HG03460 (cell line): ENCODE measurements around the gene INAVA.
"Not testable (repeated sequence)": the region's sequence is repeated elsewhere in the genome, so short reads cannot be mapped to it uniquely, and the experiment has no call there.

Experiments used
- ATAC-seq: cut with Tn5 transposase; IDR thresholded peaks from one replicate; pipeline ENCODE4 v1.9.1; 2021; ENCODE audit not compliant: unreplicated experiment

The INAVA gene

DNA sequence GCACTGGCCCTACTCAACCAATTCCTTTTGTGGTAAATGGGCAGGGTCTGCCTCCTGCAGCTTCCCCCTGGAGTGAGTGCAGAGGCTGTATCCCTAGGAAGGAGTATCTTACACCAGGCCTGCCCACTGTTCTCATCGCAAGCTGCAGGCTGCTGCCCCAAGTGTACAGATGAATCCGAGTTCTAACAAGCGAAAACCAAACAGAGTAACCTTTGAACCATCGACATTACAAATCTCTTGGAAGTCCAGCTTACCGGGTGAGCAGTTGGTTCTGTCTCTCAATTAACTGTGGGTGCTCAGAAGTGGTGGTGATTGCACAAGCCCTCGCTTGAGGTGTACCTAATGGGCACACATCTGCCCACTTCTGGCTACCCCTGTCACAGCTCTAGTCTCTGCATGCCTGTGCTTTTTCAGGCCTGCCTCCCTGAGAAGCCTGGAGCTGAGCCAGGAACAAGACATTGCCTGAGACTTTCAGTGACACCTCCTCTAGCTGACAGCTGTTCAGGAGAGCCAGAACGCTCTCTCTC, 22.7 kb downstream of the INAVA start:
- ATAC-seq: no peak

DNA sequence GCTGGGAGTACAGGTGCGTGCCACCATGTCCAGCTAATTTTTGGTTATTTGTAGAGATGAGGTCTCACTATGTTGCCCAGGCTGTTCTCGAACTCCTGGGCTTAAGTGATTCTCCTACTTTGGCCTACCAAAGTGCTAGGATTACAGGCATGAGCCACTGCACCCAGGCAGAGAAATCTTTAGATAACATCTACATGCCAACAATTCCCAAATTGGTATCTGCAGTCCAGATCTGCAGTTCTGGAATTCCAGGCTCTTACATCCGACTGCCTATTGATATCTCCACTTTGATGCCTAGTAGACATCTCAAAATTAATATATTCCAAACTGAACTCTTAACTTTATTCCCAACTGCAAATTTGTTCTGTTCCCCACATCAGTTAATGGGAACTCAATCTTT, 23.3 kb downstream of the INAVA start:
- ATAC-seq: no peak

DNA sequence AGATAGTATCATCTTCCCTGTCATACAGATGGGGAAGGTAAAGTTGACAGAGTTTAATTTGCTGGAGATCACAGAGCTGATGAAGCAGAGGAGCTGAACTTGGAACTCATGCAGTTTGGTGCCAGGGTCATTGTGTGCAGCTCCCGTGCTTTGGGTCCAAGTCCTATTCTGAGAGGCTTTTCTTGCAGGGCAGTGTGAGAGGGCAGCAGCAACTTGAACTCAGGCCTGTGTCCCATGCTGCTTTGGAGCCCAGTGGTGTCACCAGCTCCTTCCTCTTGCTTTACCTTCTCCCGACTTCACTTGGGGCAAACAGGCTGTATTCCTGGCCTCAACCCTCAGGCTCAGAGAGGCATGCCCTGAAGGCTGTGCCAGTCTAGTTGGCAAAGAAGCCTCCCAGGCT, 24.7 kb downstream of the INAVA start:
- no peak for ATAC-seq

DNA sequence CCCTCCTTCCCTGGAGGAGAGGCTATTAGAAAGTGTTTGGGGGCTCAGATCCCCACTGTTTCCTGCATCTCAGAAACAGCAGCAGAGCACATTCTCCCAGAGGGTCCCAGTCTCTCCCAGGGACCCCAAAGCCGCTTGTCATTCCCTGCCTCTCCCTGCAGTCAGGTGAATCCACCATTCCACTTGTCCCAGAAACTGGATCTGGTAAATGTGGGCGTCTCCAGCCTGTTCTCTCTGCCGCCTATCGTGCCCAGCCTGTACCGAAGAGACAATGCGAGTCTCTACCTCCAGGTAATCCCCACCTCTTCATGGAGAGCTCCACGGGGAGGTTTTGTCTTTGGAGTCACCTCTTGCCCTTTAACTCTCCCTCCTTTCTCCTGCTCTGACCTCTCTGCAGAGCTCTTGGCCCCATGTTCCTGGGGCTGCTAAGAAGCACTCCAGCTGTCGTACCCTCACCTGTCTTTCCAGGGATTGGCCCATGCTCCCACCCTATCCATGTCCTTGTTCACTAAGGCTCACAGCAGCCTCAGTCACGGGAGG, 26.9 kb downstream of the INAVA start:
- no peak for ATAC-seq

DNA sequence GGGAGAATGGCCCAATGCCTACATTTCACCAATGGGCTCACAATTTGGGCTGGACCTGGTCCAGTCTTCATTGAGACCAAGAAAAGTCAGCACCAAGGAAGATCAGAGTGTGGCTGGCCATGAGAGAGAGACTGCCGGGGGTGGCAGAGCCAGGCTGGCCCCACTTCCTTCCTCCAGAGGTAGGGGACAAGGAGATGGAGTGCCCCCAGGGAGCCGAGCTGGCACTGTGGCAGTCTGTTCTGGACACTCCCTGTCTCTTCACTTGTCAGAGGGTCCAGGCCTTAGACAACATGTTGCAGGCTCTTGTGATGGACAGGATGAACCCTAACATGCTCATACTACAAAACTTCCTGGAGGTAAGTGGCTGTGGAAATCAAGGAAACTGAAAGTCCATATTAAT, 27.7 kb downstream of the INAVA start:
- no peak for ATAC-seq

DNA sequence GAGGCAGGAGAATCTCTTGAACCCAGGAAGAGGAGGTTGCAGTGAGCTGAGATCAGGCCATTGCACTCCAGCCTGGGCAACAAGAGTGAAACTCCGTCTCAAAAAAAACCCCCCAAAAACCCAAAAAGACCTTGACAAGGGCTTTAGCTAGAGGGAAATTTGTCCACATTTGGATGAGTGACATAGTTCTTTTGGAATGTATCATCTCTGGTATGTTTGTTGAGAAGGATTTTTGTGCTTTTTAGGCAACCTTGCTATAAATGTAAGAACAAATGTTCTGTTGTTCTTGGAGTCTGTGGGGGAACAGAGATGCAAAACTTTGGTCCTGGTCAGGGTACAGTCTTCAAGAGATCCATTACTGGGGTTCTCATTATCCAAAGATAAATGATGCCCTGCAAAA, 28.9 kb downstream of the INAVA start:
- no peak for ATAC-seq

DNA sequence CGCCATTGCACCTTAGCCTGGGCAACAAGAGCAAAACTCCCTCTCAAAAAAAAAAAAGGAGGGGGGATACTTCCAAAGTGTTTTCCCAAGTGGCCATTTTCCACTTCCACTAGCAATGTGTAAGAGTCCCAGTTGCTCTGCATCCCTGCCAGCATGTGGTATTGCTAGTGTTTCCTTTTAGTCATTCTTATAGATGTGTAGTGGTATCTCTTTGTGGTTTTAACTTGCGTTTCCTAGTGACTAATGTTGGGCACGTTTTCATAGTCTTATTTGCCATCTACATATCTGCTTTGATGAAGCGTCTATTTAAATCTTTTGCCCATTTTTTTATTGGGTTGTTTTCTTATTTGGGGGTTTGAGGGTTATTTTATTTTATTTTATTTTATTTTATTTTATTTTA, 31.1 kb downstream of the INAVA start:
- ATAC-seq: no peak

DNA sequence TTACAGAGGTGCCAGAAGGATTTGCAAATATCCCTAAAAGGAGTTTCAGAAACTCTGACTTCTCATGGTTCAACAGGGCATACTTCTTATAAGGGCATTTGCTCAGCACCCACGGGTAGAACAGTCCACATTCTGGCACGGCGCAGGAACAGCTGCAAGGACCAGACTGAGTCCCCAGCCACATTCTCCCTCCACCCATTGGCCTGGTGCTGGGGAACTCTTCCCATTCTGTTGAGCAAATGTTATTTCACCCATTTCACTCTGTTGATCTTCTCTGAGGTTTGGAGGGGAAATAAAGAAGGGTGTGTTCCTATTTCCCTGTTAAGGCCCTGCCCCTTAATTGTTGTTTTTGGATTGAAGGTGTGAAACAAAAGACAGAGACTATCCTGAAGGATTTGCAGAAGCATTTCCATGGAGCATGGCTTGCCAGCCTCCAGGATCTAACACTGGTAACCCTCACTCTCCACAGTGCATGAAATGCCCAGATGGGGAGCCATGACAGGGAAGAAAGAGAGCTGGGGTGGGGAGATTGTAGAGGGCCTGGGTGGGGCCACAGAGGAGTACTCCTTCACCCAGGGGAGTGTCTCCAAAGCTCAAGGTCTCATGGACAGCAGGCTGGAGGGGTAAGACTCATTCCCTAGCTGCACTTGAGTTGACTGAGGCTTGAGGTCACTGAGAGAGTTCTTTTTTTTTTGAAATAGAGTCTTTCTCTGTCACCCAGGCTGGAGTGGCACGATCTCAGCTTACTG, 35.0 kb downstream of the INAVA start:
- ATAC-seq: no peak

DNA sequence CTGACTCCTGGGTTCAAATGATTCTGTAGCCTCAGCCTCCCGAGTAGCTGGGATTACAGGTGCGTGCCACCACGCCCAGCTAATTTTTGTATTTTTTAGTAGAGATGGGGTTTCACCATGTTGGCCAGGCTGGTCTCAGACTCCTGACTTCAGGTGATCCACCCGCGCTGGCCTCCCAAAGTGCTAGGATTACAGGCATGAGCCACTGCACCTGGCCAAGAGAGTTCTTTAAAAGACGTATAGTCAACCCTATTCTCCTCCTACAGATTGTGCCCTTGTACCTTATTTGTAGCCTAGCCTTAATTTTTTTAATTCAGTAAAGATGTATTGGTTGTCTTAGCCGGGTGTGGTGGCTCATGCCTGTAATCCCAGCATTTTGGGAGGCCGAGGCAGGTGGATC, 35.6 kb downstream of the INAVA start:
- not testable (repeated sequence) for ATAC-seq

DNA sequence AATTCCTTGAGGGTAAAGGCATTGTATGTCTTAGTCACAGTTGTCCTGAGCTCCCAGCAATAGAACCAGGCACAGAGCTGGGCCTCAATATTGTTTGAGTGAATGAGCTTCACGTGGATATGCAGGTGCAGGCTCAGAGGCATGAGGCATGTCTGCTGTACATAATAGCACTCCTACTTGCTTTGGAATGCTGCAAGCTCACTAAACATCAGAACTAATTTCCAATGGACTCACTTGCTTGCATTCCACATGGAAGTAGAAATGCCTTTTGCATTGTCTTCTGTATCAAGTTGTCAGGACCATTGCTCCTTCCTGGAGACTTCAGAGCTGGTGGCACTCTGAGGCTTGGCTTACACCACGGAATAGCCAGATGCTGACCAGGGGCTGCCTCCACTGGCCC, 37.1 kb downstream of the INAVA start:
- ATAC-seq: no peak

DNA sequence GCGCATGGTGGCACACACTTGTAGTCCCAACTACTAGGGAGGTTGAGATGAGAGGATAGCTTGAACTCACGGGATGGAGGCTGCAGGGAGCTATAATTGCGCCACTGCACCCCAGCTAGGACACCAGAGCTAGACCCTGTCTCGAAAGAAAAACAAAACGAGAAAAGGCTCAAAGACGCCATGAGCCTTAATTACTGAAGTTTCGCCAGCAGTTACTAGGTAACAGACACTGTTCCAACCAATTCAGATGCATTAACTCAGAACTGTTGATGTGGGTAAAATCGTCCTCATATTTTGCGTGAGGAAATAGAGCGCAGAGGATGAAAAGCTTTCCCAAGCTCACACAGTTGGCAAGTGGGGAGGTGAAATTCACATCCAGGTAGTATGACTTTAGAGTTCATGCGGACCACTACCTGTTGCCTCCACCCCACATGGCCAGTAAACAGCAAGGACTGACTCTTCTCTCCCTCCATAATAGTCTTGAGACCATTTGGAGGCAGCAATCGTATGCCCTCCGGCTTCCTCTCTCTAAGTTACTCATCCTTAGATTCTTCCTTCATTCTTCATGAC, 40.1 kb downstream of the INAVA start:
- no peak for ATAC-seq

DNA sequence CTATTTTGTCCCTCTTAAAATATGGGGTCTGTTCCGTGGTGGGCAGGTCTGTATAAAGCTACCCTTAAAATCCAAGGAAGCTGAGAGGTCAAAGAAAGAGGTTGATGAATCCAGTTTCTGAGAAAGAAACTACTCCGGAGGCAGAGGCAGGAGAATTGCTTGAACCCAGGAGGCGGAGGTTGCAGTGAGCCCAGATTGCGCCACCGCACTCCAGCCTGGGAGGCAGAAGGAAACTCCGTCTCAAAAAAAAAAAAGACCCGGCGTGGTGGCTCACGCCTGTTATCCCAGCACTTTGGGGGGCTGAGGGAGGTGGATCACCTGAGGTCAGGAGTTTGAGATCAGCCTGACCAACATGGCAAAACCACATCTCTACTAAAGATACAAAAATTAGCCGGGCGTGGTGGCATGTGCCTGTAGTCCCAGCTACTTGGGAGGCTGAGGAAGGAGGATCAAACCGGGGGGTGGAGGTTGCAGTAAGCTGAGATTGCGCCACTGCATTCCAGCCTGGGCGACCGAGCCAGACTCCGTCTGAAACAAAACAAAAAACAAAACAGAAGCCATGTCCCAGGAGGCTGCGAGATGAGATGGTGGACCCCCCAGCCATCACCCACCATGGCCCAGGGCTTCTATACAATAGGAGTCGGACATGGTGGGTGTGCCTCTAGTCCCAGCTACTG, 40.7 kb downstream of the INAVA start:
- ATAC-seq: not testable (repeated sequence)

DNA sequence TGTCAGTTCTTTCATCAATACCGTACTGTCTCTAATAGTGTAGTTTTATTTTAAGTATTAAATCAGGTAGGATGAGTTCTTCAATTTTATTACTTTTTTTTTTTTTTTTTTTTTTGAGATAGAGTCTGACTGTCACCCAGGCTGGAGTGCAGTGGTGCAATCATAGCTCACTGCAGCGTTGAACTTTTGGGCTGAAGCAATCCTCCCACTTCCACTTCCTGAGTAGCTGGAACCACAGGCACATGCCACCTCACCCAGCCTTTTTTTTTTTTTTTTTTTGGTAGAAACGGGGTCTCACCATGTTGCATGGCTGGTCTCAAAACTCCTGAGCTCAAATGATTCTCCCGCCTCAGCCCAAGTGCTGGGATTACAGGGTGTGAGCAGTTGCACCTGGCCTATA, 44.3 kb downstream of the INAVA start:
- ATAC-seq: no peak

DNA sequence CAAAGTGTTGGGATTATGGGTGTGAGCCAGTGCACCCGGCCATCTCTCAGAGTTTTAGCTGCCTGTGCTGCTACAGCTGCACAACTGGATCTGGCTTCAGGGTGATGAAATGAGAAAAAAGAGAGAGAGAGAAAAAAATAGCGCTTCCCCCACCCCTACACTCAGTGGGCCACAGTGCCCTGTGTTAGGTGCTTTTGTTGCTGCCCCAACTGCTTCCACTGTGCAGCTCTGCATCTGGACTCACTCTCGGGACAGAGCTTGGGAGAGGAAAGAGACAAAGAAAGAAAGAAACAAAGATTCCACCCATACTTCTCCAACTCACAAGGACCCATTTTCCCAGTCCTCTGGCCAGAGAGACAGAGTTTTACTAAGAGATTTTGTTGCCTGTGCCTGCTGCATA, 50.4 kb downstream of the INAVA start:
- no peak for ATAC-seq

DNA sequence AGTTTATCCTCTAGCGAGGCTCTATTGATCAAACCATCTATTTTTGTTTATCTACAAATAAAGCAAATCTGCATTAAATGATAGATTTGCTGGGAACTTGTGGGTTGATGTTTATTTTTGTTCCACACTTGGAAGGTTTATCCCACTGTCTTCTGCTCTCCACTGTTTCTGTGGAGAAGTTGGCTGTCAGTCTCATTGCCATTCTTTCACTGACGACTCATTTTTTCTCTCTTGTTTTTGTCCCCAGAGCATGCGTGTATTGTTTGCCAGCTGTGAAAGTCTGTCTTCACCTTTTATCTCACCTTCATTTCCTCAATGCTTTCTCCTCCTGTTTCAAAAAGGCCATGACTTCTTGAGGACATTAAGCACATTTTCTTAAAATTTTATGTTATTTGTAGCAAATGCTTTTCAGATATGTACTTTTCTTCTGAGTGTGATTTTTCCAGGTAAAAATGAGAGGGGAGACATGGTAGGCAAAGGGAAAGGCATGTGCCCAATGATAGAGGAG, 52.4 kb downstream of the INAVA start:
- no peak for ATAC-seq

DNA sequence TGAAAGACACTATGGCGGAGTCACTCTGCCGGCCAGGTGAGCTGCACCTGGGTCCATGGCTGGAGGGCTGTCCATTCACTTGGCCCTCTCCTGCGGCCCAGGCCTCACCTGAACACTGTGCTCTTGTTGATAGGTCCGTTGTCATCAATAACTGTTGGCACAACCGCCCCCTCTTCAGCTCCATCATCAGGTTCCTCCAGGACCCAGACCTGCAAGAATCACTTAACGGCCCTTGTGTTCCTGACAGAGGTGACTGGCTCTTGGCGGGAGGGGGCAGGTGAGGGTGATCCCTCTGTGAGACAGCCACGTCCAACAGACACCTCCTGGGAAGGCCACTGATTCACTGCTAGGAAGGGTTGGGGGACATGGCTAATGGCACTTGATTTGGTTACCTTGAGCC, 54.9 kb downstream of the INAVA start:
- no peak for ATAC-seq

DNA sequence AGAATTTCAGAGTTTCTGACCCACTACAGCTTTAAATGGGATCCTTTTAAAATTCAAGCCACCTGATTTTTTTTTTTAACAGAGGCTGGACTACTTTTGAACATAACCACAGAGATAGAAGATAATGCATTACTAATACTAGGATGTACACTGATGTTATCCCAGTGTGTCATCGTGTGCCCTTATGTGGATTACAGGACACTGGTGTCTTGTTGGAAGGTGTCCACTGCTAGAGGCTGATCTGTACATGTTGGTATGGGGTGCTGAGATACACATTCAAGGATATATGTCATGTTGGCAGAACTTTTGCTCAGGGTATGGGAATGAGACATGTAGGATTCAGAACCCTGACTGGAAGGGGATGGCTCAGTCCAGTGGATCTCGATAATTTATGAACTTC, 56.3 kb downstream of the INAVA start:
- no peak for ATAC-seq

DNA sequence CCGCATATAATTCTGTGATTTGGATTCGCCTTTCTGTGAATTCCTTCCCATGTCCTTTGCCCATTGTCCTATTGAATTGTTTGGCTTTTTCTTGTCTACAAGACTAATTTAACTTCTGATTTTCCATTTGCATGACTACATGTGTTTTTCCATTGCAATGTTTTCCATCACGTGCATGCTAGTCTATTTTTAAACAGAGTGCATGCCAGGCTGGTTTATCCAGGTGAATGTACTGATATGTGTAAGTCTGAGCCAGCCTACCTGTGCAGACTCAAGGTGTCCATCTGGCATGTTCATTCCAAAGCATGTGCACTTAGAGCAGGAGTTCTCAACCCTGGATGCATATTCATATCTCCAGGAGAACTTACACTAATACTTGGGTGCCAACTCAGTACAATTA, 59.7 kb downstream of the INAVA start:
- no peak for ATAC-seq

DNA sequence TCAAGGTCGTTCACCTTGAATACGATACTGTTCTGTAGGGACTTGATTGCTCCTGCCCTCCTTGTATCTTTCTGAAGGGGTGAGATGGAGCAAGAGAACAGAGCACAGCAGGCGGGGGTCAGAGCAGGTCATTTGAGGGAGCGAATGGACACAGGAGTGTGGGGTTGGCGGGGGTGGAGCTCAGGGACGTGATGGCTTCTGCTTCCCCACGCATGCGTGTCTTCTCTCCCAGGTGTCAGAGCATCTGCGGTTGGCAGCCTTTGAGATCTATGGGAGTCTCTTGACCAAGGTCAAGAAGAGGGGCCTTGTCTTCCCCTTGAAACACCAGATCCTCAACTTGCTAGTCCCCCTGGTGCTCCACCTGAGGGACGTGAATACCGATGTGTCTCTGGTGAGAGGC, 63.9 kb downstream of the INAVA start:
- no peak for ATAC-seq

DNA sequence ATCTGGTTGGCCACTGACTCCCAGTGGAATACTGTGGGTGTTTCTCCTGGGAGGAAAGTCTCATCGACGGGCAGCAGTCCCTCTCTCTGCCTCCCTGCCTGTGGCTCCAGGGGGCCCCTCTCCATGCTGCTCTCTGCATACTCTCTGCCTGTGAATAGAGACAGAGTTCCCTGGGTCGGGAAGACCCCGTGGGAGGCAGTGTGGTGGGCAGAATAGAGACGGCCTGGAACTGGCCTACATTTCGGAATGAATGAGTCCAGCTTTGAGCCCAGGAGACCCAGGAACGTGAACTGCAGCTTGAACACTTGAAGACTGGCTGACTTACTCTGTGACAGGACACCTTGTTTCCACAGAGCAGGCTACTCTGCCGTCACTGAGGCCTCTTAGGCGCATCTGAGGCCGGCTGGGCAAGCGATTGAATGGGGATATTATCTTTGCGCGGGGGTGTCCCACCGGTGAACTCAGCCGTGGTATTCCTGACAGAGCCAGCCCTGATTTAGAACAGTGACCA, 64.8 kb downstream of the INAVA start:
- ATAC-seq: no peak

DNA sequence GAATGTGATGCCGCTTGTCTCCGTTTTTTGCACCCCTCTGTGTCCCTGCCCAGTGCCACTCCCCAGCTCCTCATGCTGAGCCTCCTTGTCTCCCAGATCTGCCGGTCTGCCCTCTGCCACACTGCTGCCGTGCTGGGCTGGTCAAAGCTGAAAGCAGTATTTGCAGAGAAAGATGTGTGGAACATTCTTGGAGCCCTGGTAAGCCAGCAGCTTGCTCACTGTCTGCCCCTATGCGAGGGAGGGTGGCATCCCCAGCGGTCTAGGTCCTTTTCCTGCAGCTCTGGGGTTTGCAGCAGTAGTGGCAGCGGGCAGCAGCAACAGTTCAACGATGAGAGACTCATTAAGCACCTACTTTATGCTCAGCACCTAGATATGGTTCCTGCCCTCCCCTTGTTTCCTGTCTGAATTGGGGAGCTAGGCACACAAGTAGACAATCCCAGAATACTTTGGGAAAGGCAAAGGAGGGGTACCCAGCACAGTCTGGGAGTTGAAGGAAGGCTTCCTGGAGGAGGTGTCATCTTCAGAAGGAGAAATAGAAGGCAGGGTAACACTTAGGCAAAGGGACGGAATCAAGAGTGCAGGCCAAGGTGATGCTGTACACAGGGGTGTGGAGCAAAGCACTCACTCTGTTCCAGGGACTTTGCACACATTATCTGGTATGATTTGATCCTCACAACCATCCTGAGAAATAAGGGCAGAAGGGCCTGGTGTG, 65.7 kb downstream of the INAVA start:
- ATAC-seq: no peak
